Astrocyte (in vitro differentiated cells and primary cell): ENCODE results near the gene PTCH2.

ENCODE experiments used
- EZH2 ChIP-seq: IDR thresholded peaks from 2 replicates; pipeline ENCODE4 v1.6.1; 2012; ENCODE audit warnings: mild to moderate bottlenecking, low read length, inconsistent platforms; ENCODE audit not compliant: insufficient read depth
- TF ChIP-seq, protein P1 (sequence below): IDR thresholded peaks from 2 replicates; pipeline ENCODE4 v1.5.1; 2011; ENCODE audit warnings: low read depth, mild to moderate bottlenecking, inconsistent platforms, low read length, moderate library complexity; ENCODE audit not compliant: insufficient read depth

DNA sequence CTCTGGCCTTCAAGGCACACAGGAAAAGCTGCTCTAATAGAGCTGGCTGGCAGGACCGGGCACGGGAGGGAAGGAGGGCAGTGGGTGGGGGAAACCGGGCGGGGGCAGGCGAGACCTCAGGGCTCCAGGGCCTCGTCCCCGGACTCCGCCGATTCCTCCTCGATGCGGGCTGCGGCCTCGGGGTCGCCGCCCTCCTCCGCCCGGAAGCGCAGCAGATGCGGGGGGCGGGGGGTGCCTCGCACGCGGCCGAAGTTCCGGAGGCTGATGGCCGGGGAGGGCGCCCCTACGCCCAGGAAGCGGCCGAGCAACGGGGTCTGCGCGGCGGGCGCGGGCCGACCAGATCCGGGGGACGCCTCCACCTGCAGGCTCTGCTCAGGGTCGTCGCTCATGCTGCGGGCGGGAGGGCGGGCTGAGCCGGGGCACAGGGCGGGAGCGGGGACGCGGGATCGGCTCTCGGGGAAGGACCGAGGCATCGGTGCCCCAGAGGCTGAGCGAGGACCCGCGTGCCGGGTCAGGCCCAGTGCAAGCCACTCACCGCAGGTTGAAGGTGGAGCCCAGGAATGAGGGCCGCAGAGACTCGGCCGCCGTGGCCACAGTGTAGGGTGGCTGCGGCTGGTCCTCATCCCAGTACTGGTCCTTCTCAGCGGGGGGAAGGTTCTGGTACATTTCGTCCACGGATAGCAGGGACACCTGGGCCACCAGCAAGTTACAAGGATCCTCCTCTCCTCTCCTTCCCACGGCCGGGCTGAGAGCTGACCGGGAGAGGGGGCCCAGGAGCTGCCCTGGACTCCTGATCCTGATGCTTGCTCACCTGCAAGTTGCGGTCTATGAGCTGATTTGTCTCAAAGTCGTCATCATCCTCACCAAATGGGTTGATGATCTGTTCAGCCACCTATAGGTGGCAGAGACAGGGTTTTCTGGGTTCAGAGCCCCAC is 58.7 kb downstream of the PTCH2 start:
- no peak for TF ChIP-seq EZH2
- TF ChIP-seq, protein P1, sequence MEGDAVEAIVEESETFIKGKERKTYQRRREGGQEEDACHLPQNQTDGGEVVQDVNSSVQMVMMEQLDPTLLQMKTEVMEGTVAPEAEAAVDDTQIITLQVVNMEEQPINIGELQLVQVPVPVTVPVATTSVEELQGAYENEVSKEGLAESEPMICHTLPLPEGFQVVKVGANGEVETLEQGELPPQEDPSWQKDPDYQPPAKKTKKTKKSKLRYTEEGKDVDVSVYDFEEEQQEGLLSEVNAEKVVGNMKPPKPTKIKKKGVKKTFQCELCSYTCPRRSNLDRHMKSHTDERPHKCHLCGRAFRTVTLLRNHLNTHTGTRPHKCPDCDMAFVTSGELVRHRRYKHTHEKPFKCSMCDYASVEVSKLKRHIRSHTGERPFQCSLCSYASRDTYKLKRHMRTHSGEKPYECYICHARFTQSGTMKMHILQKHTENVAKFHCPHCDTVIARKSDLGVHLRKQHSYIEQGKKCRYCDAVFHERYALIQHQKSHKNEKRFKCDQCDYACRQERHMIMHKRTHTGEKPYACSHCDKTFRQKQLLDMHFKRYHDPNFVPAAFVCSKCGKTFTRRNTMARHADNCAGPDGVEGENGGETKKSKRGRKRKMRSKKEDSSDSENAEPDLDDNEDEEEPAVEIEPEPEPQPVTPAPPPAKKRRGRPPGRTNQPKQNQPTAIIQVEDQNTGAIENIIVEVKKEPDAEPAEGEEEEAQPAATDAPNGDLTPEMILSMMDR, result no peak
